ENCODE measurements around the gene SLC25A1. TPM values are rescaled to one million over a fixed set of nuclear protein-coding genes. Genes with fewer than 3 reads are reported as not detected.

Gene SLC25A1
- total RNA-seq, 1 experiment from 2014 or later = 121 TPM

Other genes with a start within 250 kb of the SLC25A1 start
- gene PRODH, start 242.4 kb downstream of the SLC25A1 start, total RNA-seq (2014; rRNA removed; shearing (Covaris generic)) = not detected in 2 replicates
- gene DGCR2, start 56.3 kb downstream of the SLC25A1 start, total RNA-seq (2014; rRNA removed; shearing (Covaris generic)) = 33.7 and 34.3 TPM in 2 replicates
- not detected in 2 replicates for gene TSSK2, start 47.4 kb downstream of the SLC25A1 start, total RNA-seq (2014; rRNA removed; shearing (Covaris generic))
- 15.8 and 17.3 TPM in 2 replicates for gene ESS2, start 34.1 kb downstream of the SLC25A1 start, total RNA-seq (2014; rRNA removed; shearing (Covaris generic))
- not detected in 2 replicates for gene GSC2, start 28.4 kb downstream of the SLC25A1 start, total RNA-seq (2014; rRNA removed; shearing (Covaris generic))
- 5.8 and 8.8 TPM in 2 replicates for gene CLTCL1, start 113.0 kb upstream of the SLC25A1 start, total RNA-seq (2014; rRNA removed; shearing (Covaris generic))

All from M059J (cell line).